Measurements from ENCODE around the gene DDX11.
A peak's percentile ranks its signal among the peaks of the same experiment; 100 is the strongest.
"Not testable (repeated sequence)": the region's sequence is repeated elsewhere in the genome, so short reads cannot be mapped to it uniquely, and the experiment has no call there.

The DDX11 gene

DNA sequence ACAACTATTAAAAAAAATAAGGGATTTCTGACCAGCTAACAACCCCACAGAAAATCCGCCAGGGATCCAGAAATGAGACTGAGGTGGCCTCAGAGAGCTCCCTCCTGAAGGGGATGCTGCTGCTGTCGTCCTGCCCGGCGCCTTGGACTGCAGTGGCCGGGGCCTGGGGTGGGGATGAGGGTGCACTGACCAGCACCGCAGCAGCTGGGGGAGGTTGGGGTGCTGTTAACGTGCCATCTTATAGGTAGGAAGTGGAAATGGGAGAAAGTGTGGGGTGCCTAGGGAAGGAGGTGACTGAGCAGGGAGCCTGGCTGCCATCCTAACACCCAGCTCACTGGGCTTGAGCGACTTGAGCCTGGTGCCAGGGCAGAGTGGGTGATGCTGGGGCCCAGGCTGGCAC lies 32.0 kb downstream of the DDX11 start:
- TF ChIP-seq, protein P1, sequence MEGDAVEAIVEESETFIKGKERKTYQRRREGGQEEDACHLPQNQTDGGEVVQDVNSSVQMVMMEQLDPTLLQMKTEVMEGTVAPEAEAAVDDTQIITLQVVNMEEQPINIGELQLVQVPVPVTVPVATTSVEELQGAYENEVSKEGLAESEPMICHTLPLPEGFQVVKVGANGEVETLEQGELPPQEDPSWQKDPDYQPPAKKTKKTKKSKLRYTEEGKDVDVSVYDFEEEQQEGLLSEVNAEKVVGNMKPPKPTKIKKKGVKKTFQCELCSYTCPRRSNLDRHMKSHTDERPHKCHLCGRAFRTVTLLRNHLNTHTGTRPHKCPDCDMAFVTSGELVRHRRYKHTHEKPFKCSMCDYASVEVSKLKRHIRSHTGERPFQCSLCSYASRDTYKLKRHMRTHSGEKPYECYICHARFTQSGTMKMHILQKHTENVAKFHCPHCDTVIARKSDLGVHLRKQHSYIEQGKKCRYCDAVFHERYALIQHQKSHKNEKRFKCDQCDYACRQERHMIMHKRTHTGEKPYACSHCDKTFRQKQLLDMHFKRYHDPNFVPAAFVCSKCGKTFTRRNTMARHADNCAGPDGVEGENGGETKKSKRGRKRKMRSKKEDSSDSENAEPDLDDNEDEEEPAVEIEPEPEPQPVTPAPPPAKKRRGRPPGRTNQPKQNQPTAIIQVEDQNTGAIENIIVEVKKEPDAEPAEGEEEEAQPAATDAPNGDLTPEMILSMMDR (conservative IDR thresholded peaks at IDR 0.05; ENCODE audit: low read length): no peak
- no peak overlapping the region for H3K4me3 ChIP-seq (ENCODE audit: low read length)
- no peak for DNase-seq (ENCODE audit: low read depth)

DNA sequence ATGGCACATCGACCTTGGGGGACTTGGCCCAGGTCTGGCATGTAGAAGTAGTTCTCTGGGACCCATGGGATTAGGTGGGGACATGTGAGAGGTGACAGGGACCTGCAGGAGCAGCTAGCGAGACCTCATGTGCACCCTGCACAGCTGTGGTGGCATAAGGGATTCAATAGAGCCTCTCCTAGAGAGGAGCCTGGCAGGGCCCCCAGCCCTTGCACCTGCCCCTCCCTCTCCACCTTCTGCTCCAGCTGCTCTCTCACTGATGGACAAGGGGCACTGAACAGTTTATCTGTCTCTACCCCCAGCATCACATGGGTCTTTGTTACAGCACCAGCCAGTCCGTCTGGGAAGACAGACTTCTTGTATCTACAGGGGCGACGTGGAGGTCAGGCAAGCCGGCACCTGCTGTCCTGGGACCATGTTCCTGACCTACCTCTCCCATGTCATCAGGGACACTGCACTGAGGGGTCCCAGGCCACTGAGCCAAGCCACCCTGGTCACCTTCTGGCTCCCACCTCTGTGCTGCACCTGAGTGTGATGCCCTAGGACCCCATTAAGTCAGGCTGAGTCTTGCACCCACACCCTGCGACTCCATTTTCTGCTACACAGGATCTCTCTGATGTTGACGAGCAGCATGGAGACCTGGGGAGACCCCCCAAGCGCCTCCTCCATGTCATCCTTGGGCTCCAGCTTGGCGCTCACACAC lies 32.6 kb downstream of the DDX11 start:
- H3K4me3 ChIP-seq (ENCODE audit: low read length): no peak overlapping the region
- DNase-seq (ENCODE audit: low read depth): no peak
- TF ChIP-seq, protein P1 (conservative IDR thresholded peaks at IDR 0.05; ENCODE audit: low read length): no peak

DNA sequence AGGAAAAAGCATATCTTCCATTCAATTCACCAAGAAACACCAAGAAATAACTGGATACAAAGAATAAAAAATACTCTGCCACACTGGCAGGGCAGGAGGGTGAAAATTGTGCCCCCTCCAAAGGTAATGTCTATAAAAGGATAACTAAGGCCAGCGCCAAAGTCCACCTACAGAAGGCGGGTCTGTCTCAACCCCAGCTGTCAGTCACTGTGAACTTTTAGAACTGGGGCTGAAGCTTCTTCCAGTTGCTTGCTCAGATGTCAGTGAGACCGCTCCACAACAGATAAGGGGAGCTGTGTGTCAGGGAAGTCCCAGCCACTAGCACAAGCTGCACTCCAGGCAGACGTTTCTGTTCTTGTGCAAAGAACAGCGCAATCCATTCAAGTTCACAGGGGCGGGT lies 36.1 kb downstream of the DDX11 start:
- H3K4me3 ChIP-seq (ENCODE audit: low read length); DNase-seq (ENCODE audit: low read depth): not testable (repeated sequence)

DNA sequence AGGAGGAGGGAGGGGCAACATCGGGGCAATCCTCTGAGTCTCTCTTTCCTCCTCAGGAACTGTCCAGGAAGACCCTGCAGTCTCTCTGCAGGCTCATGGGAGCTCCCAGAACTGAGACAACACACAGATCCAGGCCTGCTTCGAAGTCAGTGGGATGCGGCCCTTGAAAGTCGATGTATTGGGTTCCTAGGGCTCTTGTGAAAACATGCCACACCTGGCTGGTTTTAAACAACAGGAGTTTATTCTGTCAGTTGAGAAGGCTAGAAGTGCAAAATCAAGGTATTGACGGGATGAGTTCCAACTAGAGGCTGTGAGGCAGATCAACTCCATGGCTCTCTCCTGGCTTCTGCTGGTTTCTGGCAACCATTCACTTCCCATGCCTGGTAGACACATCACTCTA lies 36.6 kb downstream of the DDX11 start:
- DNase-seq (ENCODE audit: low read depth); H3K4me3 ChIP-seq (ENCODE audit: low read length): not testable (repeated sequence)

DNA sequence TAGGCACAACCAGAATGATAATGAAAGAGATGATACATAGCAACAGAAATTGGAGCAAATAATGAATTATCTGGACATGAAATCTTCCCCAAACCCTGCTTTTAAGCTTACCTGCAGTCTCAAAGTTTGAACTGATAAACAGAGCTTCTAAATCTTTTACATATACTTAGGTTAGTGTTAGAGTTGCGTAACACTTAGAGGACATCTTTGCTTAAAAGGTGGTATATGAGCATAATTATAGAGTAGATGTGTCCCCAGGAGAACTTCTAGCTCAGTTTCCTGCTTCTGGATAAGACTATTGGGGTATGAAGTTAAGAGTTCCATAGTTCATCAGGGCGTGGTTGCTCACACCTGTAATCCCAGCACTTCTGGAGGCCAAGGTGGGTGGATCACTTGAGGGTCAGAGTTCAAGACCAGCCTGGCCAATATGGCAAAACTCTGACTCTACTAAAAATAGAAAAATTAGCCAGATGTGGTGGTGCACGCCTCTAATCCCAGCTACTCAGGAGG lies 41.5 kb downstream of the DDX11 start:
- not testable (repeated sequence) for H3K4me3 ChIP-seq (ENCODE audit: low read length); DNase-seq (ENCODE audit: low read depth)

DNA sequence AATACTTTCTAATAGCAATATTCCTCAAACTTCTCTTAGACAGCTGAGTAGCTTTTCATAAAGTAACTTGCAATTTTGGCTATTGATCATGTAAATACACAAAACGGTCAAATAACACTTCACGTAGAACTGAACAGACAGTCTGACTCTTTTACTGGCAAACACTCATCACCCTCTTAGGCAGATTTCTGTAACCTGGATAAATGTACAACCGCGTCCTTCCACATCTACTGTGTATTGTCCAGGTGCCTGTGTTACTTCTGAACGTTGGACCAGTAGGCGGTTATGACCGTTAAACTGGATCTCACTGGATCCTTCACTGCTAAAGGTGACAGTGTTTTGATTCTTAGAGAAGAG lies 43.2 kb downstream of the DDX11 start:
- not testable (repeated sequence) for H3K4me3 ChIP-seq (ENCODE audit: low read length); DNase-seq (ENCODE audit: low read depth)

DNA sequence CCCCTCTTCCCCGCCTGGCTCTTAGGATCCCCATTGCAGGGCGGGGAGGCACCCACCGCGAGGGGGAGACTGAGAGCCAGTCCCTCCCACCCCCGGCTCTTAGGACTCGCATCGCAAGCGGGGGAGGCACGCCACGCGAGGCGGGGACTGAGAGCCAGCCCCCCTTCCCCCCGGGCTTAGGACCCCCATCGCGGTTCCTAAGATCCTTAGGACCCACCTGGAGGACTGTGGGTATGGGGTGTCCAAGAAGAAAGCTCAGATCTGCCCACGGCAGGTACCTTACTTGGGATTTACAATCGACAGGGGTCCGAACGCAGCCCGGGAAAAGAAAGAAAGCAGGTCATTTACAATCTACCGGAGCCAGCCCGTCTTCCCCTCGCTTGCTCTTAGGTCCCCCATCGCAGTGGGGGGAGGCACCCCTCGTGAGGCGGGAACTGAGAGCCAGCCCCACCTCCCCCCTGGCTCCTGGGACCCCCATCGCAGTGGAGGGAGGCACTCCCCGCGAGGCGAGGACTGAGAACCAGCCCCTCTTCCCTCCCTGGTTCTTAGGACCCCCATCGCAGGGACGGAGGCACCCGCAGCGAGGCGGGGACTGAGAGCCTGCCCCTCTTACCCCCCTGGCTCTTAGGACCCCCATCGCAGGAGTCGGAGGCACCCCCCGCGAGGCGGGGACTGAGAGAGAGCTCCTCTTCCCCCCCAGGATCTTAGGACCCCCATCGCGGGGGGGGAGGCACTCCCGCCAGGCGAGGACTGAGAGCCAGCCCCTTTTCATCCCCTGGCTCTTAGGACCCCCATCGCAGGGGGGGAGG lies 43.7 kb downstream of the DDX11 start:
- TF ChIP-seq, protein P1 (conservative IDR thresholded peaks at IDR 0.05; ENCODE audit: low read length): peak; percentile 31
- no peak for DNase-seq (ENCODE audit: low read depth)
- peak overlapping the region; percentile 39 for H3K4me3 ChIP-seq (ENCODE audit: low read length)

DNA sequence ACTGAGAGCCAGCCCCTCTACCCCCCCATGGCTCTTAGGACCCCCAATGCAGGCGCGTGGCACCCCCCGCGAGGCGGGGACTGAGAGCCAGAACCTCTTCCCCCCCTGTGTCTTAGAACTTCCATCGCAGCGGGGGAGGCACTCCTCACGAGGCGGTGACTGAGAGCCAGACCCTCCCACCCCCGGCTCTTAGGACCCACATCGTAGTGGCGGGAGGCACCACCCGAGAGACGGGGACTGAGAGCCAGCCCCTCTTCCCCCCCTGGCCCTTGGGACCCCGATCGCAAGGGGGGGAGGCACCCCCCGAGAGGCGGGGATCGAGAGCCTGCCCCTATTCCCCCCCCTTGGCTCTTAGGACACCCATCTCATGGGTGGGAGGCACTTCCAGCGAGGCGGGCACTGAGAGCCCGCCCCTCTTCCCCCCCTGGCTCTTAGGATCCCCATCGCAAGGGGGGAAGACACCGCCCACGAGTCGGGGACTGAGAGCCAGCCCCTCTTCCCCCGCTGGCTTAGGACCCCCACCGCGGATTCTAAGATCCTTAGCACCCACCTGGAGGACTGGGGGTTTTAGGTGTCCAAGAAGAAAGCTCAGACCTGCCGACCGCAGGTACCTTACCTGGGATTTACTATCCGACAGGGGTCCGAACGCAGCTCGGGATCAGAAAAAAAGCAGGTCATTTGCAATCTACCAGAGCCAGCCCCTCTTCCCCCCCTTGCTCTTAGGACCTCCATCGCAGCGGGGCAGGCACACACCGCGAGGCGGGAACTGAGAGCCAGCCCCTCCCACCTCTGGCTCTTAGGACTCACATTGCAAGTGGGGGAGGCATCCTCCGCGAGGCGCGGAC lies 44.9 kb downstream of the DDX11 start:
- no peak overlapping the region for H3K4me3 ChIP-seq (ENCODE audit: low read length)
- no peak for DNase-seq (ENCODE audit: low read depth)

More for the DNA sequence above, 44.9 kb downstream of the DDX11 start:
- TF ChIP-seq, protein P1 (conservative IDR thresholded peaks at IDR 0.05; ENCODE audit: low read length): no peak

All from AG10803 (cell line).